ENCODE results near the gene GNPTAB. TPM values are rescaled to one million over a fixed set of nuclear protein-coding genes. Genes with fewer than 3 reads are reported as not detected.

The GNPTAB gene
- total and polyA plus RNA-seq, 2 of the 13 experiments (the other 11 are each of a cell fraction or from before 2014, with no cell fraction given) = 13.6 to 19.4 TPM

DNA sequence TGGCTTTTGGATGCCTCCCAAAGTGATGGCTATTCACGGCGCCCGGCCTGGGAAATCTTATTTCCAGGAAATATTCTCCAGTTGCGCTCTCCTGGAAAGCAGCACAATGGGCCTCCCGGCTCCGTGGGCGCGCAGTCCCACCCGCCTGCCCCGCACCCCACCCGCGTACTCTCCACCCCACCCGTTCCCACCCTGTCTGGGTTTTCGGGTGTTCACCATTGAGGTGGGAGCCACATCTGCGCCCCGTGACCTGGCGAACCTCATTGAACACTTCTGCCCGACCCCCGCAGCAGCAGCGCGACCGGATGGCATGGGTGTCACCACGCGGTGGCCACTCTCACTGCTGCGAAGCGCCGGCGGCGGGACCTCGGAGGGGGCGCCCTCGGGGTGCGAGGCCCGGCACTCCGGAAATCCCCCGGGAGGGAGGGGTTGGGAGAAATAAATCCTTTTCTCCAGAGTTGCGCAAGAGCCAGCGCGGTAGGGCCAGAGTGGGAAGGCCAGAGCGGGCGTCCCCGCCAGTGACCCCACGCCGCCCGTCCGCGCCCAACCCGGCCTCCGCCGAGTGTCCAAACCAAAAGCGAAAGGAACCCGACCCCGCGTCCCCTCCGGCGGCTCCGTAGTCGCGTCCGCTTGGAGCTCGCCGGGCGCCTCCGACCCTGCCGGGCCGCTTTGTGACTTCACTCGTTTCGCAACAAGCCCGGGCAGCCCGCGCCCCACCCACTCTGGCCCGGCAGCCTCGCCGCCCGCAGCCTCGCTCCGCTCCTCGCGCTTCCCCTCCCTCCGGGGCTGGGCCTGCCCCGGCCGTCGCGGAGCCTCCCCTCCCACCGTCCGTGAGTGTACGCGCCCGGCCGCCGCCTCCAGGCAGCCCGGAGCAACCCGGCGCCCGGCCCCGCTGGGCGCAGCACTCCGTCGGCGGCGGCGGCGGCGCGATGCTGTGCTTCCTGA lies 46.4 kb upstream of the GNPTAB start, which contains the start of gene DRAM1 (continued):
- TF ChIP-seq, protein P1, sequence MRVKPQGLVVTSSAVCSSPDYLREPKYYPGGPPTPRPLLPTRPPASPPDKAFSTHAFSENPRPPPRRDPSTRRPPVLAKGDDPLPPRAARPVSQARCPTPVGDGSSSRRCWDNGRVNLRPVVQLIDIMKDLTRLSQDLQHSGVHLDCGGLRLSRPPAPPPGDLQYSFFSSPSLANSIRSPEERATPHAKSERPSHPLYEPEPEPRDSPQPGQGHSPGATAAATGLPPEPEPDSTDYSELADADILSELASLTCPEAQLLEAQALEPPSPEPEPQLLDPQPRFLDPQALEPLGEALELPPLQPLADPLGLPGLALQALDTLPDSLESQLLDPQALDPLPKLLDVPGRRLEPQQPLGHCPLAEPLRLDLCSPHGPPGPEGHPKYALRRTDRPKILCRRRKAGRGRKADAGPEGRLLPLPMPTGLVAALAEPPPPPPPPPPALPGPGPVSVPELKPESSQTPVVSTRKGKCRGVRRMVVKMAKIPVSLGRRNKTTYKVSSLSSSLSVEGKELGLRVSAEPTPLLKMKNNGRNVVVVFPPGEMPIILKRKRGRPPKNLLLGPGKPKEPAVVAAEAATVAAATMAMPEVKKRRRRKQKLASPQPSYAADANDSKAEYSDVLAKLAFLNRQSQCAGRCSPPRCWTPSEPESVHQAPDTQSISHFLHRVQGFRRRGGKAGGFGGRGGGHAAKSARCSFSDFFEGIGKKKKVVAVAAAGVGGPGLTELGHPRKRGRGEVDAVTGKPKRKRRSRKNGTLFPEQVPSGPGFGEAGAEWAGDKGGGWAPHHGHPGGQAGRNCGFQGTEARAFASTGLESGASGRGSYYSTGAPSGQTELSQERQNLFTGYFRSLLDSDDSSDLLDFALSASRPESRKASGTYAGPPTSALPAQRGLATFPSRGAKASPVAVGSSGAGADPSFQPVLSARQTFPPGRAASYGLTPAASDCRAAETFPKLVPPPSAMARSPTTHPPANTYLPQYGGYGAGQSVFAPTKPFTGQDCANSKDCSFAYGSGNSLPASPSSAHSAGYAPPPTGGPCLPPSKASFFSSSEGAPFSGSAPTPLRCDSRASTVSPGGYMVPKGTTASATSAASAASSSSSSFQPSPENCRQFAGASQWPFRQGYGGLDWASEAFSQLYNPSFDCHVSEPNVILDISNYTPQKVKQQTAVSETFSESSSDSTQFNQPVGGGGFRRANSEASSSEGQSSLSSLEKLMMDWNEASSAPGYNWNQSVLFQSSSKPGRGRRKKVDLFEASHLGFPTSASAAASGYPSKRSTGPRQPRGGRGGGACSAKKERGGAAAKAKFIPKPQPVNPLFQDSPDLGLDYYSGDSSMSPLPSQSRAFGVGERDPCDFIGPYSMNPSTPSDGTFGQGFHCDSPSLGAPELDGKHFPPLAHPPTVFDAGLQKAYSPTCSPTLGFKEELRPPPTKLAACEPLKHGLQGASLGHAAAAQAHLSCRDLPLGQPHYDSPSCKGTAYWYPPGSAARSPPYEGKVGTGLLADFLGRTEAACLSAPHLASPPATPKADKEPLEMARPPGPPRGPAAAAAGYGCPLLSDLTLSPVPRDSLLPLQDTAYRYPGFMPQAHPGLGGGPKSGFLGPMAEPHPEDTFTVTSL (CRISPR knock-in tag; IDR thresholded peaks at IDR 0.05; ENCODE audit: borderline replicate concordance) = peak; percentile 60; the same call in 1 of the 2 replicates
- TF ChIP-seq, protein P2, sequence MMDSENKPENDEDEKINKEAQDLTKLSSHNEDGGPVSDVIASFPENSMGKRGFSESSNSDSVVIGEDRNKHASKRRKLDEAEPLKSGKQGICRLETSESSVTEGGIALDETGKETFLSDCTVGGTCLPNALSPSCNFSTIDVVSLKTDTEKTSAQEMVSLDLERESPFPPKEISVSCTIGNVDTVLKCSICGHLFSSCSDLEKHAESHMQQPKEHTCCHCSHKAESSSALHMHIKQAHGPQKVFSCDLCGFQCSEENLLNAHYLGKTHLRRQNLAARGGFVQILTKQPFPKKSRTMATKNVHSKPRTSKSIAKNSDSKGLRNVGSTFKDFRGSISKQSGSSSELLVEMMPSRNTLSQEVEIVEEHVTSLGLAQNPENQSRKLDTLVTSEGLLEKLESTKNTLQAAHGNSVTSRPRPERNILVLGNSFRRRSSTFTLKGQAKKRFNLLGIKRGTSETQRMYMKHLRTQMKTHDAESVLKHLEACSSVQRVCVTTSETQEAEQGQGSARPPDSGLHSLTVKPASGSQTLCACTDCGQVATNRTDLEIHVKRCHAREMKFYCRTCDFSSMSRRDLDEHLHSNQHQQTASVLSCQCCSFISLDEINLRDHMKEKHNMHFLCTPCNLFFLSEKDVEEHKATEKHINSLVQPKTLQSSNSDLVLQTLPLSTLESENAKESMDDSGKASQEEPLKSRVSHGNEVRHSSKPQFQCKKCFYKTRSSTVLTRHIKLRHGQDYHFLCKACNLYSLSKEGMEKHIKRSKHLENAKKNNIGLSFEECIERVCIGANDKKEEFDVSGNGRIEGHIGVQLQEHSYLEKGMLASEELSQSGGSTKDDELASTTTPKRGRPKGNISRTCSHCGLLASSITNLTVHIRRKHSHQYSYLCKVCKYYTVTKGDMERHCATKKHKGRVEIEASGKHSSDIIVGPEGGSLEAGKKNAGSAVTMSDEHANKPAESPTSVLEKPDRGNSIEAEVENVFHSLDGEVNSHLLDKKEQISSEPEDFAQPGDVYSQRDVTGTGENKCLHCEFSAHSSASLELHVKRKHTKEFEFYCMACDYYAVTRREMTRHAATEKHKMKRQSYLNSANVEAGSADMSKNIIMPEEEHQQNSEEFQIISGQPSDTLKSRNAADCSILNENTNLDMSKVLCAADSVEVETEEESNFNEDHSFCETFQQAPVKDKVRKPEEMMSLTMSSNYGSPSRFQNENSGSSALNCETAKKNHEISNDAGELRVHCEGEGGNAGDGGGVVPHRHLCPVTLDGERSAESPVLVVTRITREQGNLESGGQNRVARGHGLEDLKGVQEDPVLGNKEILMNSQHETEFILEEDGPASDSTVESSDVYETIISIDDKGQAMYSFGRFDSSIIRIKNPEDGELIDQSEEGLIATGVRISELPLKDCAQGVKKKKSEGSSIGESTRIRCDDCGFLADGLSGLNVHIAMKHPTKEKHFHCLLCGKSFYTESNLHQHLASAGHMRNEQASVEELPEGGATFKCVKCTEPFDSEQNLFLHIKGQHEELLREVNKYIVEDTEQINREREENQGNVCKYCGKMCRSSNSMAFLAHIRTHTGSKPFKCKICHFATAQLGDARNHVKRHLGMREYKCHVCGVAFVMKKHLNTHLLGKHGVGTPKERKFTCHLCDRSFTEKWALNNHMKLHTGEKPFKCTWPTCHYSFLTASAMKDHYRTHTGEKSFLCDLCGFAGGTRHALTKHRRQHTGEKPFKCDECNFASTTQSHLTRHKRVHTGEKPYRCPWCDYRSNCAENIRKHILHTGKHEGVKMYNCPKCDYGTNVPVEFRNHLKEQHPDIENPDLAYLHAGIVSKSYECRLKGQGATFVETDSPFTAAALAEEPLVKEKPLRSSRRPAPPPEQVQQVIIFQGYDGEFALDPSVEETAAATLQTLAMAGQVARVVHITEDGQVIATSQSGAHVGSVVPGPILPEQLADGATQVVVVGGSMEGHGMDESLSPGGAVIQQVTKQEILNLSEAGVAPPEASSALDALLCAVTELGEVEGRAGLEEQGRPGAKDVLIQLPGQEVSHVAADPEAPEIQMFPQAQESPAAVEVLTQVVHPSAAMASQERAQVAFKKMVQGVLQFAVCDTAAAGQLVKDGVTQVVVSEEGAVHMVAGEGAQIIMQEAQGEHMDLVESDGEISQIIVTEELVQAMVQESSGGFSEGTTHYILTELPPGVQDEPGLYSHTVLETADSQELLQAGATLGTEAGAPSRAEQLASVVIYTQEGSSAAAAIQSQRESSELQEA (CRISPR knock-in tag; IDR thresholded peaks at IDR 0.05; ENCODE audit: not compliant biosample characterization) = no peak
- TF ChIP-seq, protein P3, sequence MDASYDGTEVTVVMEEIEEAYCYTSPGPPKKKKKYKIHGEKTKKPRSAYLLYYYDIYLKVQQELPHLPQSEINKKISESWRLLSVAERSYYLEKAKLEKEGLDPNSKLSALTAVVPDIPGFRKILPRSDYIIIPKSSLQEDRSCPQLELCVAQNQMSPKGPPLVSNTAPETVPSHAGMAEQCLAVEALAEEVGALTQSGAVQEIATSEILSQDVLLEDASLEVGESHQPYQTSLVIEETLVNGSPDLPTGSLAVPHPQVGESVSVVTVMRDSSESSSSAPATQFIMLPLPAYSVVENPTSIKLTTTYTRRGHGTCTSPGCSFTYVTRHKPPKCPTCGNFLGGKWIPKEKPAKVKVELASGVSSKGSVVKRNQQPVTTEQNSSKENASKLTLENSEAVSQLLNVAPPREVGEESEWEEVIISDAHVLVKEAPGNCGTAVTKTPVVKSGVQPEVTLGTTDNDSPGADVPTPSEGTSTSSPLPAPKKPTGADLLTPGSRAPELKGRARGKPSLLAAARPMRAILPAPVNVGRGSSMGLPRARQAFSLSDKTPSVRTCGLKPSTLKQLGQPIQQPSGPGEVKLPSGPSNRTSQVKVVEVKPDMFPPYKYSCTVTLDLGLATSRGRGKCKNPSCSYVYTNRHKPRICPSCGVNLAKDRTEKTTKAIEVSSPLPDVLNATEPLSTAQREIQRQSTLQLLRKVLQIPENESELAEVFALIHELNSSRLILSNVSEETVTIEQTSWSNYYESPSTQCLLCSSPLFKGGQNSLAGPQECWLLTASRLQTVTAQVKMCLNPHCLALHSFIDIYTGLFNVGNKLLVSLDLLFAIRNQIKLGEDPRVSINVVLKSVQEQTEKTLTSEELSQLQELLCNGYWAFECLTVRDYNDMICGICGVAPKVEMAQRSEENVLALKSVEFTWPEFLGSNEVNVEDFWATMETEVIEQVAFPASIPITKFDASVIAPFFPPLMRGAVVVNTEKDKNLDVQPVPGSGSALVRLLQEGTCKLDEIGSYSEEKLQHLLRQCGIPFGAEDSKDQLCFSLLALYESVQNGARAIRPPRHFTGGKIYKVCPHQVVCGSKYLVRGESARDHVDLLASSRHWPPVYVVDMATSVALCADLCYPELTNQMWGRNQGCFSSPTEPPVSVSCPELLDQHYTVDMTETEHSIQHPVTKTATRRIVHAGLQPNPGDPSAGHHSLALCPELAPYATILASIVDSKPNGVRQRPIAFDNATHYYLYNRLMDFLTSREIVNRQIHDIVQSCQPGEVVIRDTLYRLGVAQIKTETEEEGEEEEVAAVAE (CRISPR knock-in tag; IDR thresholded peaks at IDR 0.05; ENCODE audit: borderline replicate concordance) = peak; percentile 45; the same call in 1 of the 2 replicates
- TF ChIP-seq, protein P4, sequence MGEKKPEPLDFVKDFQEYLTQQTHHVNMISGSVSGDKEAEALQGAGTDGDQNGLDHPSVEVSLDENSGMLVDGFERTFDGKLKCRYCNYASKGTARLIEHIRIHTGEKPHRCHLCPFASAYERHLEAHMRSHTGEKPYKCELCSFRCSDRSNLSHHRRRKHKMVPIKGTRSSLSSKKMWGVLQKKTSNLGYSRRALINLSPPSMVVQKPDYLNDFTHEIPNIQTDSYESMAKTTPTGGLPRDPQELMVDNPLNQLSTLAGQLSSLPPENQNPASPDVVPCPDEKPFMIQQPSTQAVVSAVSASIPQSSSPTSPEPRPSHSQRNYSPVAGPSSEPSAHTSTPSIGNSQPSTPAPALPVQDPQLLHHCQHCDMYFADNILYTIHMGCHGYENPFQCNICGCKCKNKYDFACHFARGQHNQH (CRISPR knock-in tag; IDR thresholded peaks at IDR 0.05) = no peak
